NCI-H226 (cell line): ENCODE data around the gene OSBP2.
"Not testable (repeated sequence)": the region's sequence is repeated elsewhere in the genome, so short reads cannot be mapped to it uniquely, and the experiment has no call there.

Experiments
- DNase-seq: peaks from one replicate; pipeline ENCODE4 v3.0.0-alpha.2; 2015

OSBP2 gene

GRCh38 chr22:30770716-30771115 is 76.0 kb downstream of the OSBP2 start:
- no peak for DNase-seq

GRCh38 chr22:30773919-30774318 is 79.2 kb downstream of the OSBP2 start:
- no peak for DNase-seq

- no peak for DNase-seq
These were observed 79.9 kb downstream of the OSBP2 start for GRCh38 chr22:30774566-30774965.

- DNase-seq: no peak
These were observed 81.8 kb downstream of the OSBP2 start for GRCh38 chr22:30776476-30776875.

GRCh38 chr22:30777146-30777545 is 82.5 kb downstream of the OSBP2 start:
- DNase-seq: not testable (repeated sequence)

GRCh38 chr22:30777587-30777986 is 82.9 kb downstream of the OSBP2 start:
- peak; percentile 5 for DNase-seq

GRCh38 chr22:30778261-30778660 is 83.6 kb downstream of the OSBP2 start:
- DNase-seq: no peak

- no peak for DNase-seq
These were observed 85.4 kb downstream of the OSBP2 start for GRCh38 chr22:30780026-30780425.

- no peak for DNase-seq
These were observed 86.7 kb downstream of the OSBP2 start for GRCh38 chr22:30781271-30781875.

- no peak for DNase-seq
These were observed 87.9 kb downstream of the OSBP2 start for GRCh38 chr22:30782613-30783012.

- no peak for DNase-seq
These were observed 88.3 kb downstream of the OSBP2 start for GRCh38 chr22:30783021-30783420.

- DNase-seq: no peak
These were observed 90.9 kb downstream of the OSBP2 start for GRCh38 chr22:30785527-30785926.

GRCh38 chr22:30790366-30790765 is 95.7 kb downstream of the OSBP2 start:
- no peak for DNase-seq

GRCh38 chr22:30792456-30792855 is 97.8 kb downstream of the OSBP2 start:
- no peak for DNase-seq

GRCh38 chr22:30795118-30795517 is 100.4 kb downstream of the OSBP2 start:
- no peak for DNase-seq

- DNase-seq: no peak
These were observed 107.0 kb downstream of the OSBP2 start for GRCh38 chr22:30801695-30802094.

- peak; percentile 78 for DNase-seq
These were observed 107.8 kb downstream of the OSBP2 start for GRCh38 chr22:30802202-30803166.

- no peak for DNase-seq
These were observed 109.0 kb downstream of the OSBP2 start for GRCh38 chr22:30803679-30804078.

GRCh38 chr22:30804626-30805025 is 110.0 kb downstream of the OSBP2 start:
- DNase-seq: no peak

- peak; percentile 76 for DNase-seq
These were observed 111.8 kb downstream of the OSBP2 start for GRCh38 chr22:30806391-30806861.

- DNase-seq: peak; percentile 14
These were observed 114.4 kb downstream of the OSBP2 start for GRCh38 chr22:30809086-30809485.

- no peak for DNase-seq
These were observed 115.4 kb downstream of the OSBP2 start for GRCh38 chr22:30810105-30810504.

- DNase-seq: no peak
These were observed 119.3 kb downstream of the OSBP2 start for GRCh38 chr22:30813936-30814335.

GRCh38 chr22:30816413-30816812 is 121.7 kb downstream of the OSBP2 start:
- no peak for DNase-seq
